ENCODE data around the gene RELA.

RELA gene

DNA sequence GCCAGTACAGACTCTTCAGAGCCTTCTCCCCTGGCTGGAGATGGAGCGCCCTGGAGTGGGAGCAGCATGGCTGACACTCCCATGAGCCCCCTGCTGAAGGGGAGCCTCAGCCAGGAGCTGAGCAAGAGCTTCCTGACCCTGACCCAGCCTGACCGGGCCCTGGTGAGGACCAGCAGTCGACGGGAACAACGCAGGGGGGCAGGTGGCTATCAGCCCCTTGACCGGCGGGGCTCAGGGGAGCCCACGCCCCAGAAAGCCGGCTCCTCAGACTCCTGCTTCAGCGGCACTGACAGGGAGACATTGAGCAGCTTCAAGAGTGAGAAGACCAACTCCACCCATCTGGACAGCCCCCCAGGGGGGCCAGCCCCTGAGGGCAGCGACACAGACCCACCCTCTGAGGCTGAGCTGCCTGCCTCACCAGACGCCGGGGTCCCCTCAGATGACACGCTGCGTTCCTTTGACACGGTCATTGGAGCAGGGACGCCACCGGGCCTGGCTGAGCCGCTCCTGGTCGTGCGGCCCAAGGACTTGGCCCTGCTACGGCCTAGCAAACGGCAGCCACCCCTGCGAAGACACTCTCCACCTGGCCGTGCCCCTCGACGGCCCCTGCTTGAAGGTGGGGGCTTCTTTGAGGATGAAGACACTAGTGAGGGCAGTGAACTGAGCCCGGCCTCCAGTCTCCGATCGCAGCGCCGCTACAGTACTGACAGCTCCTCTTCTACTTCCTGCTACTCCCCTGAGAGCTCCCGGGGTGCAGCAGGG, 44.5 kb downstream of the RELA start:
- no peak for FAIRE-seq

DNA sequence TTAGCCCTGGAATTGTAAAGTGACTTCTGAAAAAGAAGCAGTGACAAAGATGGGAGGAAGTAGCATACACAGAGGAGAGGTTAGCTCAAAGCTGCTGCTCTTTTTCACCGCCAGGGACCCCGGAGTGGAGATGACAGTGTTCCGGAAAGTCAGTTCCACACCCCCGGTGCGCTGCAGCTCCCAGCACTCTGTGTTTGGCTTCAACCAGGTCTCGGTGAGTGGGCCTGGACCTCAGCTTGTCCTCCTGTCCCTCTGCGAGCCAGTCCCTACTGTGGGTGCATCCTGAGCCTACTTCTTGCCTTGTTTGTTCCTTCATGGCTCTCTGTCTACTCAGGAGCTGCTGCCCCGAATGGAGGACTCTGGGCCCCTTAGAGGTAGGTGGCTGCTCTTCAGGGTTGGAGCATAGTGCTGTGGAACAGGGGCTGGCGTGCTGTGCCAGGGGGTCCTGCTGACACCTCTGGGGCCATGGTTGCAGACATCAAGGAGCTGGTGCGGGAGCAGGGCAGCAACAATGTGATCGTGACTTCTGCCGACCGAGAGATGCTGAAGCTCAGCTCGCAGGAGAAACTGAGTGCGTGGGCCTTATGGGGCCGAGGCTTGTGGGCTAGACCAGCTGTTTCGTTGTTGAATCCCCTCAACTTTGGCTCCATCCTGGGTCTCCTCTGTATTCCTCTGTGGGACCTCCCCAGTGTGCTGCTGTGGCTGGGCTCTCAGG, 45.4 kb downstream of the RELA start:
- TF ChIP-seq, protein P1, sequence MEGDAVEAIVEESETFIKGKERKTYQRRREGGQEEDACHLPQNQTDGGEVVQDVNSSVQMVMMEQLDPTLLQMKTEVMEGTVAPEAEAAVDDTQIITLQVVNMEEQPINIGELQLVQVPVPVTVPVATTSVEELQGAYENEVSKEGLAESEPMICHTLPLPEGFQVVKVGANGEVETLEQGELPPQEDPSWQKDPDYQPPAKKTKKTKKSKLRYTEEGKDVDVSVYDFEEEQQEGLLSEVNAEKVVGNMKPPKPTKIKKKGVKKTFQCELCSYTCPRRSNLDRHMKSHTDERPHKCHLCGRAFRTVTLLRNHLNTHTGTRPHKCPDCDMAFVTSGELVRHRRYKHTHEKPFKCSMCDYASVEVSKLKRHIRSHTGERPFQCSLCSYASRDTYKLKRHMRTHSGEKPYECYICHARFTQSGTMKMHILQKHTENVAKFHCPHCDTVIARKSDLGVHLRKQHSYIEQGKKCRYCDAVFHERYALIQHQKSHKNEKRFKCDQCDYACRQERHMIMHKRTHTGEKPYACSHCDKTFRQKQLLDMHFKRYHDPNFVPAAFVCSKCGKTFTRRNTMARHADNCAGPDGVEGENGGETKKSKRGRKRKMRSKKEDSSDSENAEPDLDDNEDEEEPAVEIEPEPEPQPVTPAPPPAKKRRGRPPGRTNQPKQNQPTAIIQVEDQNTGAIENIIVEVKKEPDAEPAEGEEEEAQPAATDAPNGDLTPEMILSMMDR (IDR thresholded peaks at IDR 0.05; ENCODE audit: insufficient read depth, missing control alignments): no peak
- FAIRE-seq (no peak), DNase-seq (ENCODE audit: insufficient read length, low spot score) (no peak)

More for the DNA sequence above, 44.5 kb downstream of the RELA start:
- TF ChIP-seq, protein P1 (IDR thresholded peaks at IDR 0.05; ENCODE audit: insufficient read depth, missing control alignments): no peak
- DNase-seq (ENCODE audit: insufficient read length, low spot score): no peak

DNA sequence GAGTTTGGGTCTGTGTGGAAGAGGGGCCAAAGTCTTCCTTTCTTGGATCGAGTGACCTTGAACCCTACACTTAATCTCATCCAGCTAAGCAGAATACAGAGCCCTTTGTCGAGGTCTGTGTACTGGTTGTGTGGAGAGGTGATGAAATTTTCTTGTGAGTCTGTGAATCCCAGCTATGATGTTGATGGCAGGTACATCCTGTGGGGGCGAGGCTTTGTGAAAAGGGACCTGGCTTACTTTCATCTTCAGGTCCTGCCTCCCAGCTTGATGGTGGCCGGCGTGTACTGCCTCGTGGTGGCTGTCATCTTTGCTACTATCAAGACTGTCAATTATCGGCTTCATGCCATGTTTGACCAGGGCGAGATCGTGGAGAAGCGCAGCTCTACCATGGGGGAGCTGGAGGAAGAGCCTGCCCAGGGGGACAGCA, 46.1 kb downstream of the RELA start:
- DNase-seq (ENCODE audit: insufficient read length, low spot score) (no peak), FAIRE-seq (no peak)

DNA sequence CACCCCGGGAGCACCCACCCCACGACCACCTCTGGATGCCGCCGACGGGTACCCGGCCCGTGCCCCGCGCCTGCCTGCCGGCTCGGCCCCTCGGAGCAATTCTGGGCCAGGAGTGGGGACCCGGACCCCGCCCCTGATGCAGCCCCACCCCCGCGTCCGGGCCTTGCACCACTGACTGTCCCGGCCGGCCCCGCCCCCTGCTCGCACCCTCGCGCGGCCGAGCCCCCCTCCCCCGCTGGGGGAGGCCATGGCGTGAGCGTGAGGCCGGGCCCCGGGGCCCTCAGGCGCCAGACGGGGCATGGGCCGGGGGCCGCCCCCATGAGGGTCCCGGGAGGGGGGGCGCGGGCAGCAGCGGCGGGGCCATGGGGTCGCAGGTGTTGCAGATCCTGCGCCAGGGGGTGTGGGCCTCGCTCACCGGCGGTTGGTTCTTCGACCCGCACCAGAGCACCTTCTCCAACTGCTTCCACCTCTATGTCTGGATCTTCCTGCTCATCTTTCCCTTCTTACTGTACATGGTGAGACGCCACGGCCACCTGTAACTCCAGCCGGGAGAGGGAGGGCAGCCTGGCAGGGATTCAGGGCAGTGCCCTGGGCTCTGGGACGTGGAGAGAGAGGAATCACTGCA, 46.7 kb downstream of the RELA start:
- DNase-seq (ENCODE audit: insufficient read length, low spot score) (no peak), FAIRE-seq (no peak)
- TF ChIP-seq, protein P1 (IDR thresholded peaks at IDR 0.05; ENCODE audit: insufficient read depth, missing control alignments): no peak

More for the DNA sequence above, 46.1 kb downstream of the RELA start:
- TF ChIP-seq, protein P1 (IDR thresholded peaks at IDR 0.05; ENCODE audit: insufficient read depth, missing control alignments): no peak

DNA sequence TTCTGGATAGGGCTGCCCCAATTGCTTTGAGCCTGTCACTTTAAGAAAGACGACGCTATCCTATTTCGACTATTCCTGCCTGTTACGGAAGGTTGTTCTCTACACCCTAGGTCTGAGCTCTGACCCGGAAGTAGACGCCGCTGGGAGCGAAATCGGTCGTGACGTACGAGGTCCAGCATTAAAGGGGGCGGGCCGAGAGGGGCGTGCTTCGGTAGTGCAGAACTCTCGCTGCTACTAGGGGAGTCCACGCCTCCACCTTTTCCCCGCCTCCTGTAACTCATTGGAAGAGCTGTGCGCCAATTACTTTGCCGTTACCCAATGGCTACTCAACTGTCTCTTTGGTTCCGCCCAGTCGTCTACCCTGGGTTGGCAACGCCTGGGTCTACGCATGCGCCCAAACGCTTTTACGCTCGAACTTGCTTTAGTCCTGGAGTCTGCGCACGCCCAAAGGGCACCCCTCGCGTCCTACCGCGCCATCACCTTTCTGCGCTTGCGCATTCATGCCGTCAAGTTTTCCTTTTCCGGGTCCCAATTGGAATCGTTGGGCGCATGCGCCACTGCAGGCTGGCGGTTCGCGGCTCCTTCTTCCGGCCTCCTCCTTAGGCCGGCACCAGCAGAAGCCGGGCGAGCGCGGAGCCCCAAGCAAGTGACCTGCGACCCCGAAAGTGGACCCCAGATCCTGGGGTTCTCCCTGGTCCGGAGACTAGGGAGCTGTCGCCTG, 47.3 kb downstream of the RELA start, which contains the start of gene PCNX3:
Gene PCNX3, plus strand, starts transcription at position 548 of the 721 bp plus-strand sequence. CDS start 536 bp downstream, outside the sequence.
- DNase-seq (ENCODE audit: insufficient read length, low spot score) (peak; percentile 99), FAIRE-seq (peak; percentile 91)
- TF ChIP-seq, protein P1 (IDR thresholded peaks at IDR 0.05; ENCODE audit: insufficient read depth, missing control alignments): no peak

DNA sequence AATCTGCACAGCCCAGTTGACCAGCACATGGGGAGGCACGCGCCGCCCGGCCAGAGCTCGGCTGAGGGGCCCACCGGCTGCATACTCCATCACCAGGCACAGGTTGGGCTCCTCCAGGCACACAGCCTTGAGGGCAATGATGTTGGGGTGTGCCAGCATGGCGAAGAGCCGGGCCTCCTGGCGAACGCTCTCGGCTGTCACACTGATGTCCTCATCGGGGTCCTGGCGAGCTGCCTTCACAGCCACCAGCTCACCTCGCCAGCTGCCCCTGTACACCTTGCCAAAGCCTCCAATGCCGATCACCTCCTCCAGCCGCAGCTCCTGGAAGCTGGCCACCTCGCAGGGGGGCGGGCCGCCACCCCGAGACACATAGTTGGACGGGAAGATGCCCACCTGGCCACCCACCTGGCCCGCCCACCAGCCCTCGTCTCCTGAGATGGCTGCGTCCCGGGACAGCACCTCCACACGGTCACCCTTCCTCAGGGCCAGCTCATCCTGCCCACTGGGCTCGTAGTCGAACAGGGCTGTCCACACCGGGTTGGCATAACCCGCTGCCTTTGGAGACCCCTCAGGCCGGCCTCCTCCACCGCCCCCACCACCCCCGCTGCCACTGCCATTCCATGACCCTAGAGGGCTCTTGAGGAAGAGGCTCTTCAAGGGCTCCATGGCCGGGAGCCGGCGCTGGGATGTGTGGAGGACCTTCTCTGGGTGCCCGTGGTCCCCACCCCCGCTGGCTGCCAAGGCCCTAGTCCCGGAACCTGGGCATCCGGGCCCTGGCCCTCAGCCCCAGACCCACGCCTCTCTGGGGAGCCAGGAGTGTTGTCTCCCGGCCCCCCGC, 49.4 kb downstream of the RELA start:
- DNase-seq (ENCODE audit: insufficient read length, low spot score): no peak
- TF ChIP-seq, protein P1 (IDR thresholded peaks at IDR 0.05; ENCODE audit: insufficient read depth, missing control alignments): no peak
- FAIRE-seq: no peak

Measured in D721Med (cell line).